ENCODE results near the gene NPL.

DNA sequence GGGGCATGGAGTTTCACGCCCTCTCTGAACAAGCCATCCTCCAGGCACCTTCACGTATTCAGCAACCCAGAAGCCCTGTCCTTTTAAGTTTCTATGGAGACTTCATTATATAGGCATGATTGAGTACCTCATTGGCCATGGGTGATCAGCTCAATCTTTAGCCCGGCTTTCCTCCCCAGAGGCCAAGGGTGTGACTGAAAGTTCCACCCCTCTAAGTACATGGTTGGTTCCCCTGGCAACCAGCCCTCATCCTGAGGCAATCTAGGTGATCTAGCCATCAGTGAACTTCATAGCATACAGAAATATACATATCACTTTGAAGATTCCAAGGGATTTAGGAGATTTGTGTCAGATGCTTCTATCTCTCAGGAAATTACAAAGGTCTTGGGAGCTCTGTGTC lies 28.2 kb downstream of the NPL start:
- TF ChIP-seq, protein P1, sequence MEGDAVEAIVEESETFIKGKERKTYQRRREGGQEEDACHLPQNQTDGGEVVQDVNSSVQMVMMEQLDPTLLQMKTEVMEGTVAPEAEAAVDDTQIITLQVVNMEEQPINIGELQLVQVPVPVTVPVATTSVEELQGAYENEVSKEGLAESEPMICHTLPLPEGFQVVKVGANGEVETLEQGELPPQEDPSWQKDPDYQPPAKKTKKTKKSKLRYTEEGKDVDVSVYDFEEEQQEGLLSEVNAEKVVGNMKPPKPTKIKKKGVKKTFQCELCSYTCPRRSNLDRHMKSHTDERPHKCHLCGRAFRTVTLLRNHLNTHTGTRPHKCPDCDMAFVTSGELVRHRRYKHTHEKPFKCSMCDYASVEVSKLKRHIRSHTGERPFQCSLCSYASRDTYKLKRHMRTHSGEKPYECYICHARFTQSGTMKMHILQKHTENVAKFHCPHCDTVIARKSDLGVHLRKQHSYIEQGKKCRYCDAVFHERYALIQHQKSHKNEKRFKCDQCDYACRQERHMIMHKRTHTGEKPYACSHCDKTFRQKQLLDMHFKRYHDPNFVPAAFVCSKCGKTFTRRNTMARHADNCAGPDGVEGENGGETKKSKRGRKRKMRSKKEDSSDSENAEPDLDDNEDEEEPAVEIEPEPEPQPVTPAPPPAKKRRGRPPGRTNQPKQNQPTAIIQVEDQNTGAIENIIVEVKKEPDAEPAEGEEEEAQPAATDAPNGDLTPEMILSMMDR (IDR thresholded peaks at IDR 0.05): no peak
- TF ChIP-seq EP300 (IDR thresholded peaks at IDR 0.05) (no peak), POLR2A (IDR thresholded peaks at IDR 0.05) (no peak)
